Brain pericyte (primary cell): ENCODE measurements around the gene KAZN.

Source experiments
- DNase-seq: peaks from one replicate; pipeline ENCODE4 v3.0.0-alpha.2; 2012; ENCODE audit warnings: low read depth, low spot score

The KAZN gene

GRCh38 chr1:14676400-14676799 is 77.9 kb downstream of the KAZN start:
- DNase-seq, result no peak

- DNase-seq, result no peak
Measured at GRCh38 chr1:14677292-14677971, 78.9 kb downstream of the KAZN start.

GRCh38 chr1:14678011-14678638 is 79.6 kb downstream of the KAZN start:
- DNase-seq, result no peak

DNA sequence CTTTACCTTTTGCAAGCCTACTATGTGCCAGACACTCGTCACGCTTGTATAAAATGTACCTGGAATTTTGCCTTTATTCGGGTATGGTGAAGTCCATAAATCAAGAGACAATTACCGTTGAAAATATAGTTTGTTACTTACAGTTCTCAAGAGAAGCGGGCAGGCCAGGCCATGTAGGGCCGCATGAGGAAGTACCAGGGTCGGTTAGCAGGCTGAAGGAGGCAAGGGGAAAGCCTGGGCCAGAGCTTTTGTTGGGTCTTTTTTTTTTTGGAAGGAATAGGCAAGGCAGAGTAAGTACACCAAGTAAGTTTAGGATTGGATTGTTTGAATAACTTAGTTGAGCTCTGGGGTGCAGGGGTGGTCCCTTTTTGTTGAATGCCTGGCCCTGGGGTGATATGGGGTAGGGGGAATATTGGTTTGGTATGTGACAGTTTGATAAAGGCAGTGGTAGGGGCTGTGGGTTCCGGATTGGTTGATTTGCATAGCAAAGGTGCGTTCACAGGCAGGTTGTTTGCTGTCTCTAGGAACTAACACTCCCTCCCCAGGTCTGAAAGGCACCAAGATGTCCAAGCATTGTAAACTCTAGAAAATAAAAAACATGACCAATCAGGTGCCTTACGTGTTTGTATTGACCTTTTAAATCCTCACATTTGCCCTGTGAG is 80.7 kb downstream of the KAZN start:
- DNase-seq, result no peak

DNA sequence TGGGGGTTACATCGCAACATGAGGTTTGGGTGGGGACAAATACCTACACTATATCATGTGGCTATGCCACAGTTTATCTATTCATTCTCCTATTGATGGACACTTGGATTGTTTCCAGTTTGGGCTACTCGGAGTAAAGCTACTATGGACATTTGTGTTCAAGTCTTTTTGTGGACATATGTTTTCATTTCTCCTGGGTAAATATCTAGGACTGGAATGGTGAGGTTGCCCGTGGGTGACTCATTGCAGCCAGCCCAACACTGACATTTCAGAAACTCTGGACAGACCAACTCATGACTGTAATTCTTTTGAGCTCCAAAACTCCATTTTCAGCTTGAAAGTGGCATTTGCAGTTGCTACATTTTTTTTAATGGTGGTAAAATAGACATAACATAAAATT is 82.7 kb downstream of the KAZN start:
- no peak for DNase-seq

DNA sequence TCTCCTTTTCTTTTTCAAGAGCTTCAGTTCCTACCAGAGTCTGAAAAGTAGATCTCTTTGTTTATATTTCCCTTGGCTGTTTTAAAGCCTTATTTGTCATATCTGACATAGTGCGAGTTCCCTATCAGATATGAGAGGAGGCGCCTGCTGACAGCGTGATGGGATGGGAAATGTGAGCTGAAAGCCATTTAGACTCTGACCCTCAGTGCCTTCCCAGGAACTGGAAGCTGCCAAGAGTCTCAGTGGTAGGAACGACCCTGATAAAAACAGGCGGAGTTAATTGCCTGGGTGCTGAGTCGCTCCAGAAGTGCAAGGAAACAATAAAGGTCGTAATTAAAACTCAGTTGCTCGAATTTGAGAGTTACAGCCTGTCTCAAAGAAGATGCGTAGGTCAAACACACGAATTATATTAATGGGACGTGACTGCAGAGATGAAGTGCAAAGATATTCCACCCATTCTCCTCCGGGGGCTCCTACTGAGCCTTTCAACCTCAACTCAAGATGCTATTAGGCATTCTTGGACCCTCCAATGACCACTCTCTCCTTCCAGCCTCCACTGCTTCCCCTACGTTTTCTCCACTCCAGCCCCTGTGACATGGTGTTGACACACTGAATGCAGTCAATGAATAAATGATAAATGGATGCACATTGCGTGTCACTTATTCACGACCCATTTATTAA is 84.6 kb downstream of the KAZN start:
- no peak for DNase-seq

- no peak for DNase-seq
Measured at GRCh38 chr1:14685078-14685477, 86.6 kb downstream of the KAZN start.

DNA sequence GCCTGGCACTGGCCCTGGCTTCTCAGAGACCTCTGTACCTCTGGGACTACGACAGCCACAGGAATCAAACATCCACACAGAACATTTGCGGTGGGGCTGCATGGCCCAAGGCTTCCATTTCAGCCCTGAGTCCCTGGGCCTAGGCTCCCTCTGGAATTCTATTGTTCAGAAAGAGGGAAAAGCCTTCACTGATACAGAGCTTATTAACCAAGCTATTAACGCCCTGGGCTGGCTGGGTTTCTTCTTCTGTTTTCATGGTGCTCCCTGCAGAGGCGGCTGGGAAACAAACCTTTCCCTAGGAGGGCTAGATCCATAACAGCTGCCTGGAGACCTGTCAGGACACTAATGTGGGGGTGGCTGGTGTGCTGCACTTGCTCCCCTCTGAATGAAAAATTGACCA is 88.2 kb downstream of the KAZN start:
- no peak for DNase-seq

- DNase-seq, result no peak
Measured at GRCh38 chr1:14687147-14687546, 88.7 kb downstream of the KAZN start.

GRCh38 chr1:14689996-14690615 is 91.6 kb downstream of the KAZN start:
- no peak for DNase-seq

DNA sequence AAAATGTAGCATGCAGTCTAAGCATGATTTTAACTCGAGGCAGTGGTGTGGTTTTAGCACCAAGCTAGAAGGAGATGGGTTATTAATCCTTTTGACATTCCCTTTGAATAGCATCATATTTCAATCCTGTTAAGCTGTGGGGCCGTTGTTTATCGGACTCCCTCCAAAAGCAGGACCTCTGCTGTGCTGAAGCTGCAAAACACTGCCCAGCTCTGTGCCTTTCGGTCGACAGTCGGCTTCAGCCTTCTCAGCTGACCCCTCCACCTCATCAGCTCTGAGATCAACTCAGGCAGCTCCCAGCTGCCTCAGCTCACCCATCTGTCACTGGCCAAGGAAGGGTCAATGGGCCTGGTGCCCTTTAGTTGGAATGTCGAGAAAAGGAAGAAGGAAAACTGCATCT is 95.5 kb downstream of the KAZN start:
- no peak for DNase-seq

GRCh38 chr1:14694589-14694988 is 96.1 kb downstream of the KAZN start:
- DNase-seq, result no peak

GRCh38 chr1:14696761-14697160 is 98.3 kb downstream of the KAZN start:
- DNase-seq, result no peak

- DNase-seq, result no peak
Measured at GRCh38 chr1:14697353-14697752, 98.9 kb downstream of the KAZN start.

GRCh38 chr1:14698314-14698713 is 99.8 kb downstream of the KAZN start:
- DNase-seq, result no peak

DNA sequence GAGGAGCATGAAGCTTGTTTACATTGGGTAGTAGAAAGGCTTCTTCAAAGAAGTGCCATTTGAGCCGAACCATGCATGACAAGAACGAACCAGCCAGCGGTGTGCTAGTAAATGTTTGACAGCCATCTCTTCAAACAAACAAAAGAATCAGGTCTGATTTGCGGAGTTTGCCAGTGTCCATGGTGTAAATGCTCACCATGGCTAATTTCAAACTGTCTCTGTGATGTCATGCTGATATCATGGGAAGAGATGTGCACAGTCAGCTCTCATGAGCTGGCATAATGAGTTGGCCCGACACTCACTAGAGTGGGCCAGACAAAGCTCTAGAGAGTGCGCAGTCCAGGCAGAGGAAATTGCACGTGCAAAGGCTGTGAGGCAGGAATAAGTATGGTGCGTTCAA is 101.1 kb downstream of the KAZN start:
- DNase-seq, result no peak

GRCh38 chr1:14704846-14705245 is 106.4 kb downstream of the KAZN start:
- DNase-seq, result no peak

DNA sequence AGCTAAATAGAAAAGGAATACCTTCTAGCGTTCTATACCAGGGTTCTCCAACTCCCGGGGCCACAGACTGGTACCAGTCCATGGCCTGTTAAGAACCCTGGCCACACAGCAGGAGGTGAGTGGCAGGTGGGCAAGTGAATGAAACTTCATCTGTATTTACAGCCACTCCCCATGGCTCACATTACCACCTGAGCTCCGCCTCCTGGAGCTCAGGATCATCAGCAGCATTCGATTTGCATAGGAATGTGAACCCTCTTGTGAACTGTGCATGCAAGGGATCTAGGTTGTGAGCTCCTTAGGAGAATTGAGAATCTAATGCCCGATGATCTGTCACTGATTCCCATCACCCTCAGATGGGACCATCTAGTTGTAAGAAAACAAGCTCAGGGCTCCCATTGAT is 107.3 kb downstream of the KAZN start:
- no peak for DNase-seq

- DNase-seq, result no peak
Measured at GRCh38 chr1:14706631-14707030, 108.1 kb downstream of the KAZN start.

DNA sequence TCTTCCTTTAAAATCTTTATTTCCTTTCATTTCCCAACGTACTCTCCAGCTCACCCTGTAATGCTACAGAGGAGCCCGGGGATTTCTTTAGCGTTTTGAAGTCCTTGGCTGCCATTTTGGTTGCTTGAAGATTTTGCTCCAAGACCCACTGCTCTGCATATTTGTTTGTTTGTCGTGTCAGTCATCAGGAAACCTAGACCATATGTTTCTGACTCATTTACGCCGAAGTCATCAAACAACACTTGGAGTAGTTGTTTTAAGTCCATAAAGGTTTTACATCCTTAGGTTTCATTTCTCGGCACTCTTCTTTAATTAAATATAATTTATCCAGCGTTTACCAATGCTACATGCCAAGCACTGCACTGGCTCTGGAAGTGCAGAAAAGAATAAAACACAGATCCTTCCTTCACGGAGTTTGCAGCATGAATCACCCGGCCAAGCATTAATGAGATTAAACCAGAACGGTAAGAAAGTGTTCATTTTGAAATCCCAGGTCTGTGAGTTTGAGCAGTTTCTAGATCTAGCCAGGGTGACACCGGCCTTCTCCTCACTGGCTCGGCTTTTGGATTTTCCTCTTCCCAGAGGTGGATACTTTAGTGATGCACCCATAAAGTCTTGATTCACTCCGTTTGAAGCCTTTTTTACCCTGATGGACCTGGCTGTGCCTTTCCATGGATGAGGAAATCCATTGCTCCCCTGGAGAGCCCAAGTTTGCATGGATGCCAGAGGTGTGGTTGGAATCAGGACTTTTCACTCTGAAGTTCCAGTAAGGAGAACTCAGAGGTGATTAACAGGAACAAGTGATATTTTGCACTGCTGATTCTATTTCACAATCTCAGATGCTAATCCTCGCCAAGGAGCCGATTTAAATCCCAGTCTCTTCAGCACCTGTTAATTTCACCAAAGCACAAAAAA is 109.3 kb downstream of the KAZN start:
- DNase-seq, result no peak

GRCh38 chr1:14710331-14710730 is 111.8 kb downstream of the KAZN start:
- no peak for DNase-seq
